ENCODE measurements around the gene UNCX. TPM values are rescaled to one million over a fixed set of nuclear protein-coding genes. Genes with fewer than 3 reads are reported as not detected.
A peak's percentile ranks its signal among the peaks of the same experiment; 100 is the strongest.

UNCX gene
- total and polyA plus RNA-seq, 2 of the 8 experiments (the other 6 are each of a cell fraction or from before 2014, with no cell fraction given) = not detected

GRCh38 chr7:1245524-1246050 lies 12.9 kb downstream of the UNCX start:
- H3K36me3 ChIP-seq (ENCODE audit: control insufficient read depth in 2 of 4, insufficient read depth in 4 of 4, low read length in 3 of 4) = peaks cover 0 to 13% (median 0%) of the 10 kb centered on the region in 4 experiments; a peak in 1 of 8 replicates
- H3K4me1 ChIP-seq (replicated peaks in 1 of 4; ENCODE audit: control insufficient read depth in 3 of 4, insufficient read depth in 4 of 4, low read length in 3 of 4) = peaks cover 4 to 32% (median 23%) of the 10 kb centered on the region in 4 experiments
- no peak for FAIRE-seq

More at GRCh38 chr7:1245524-1246050, 12.9 kb downstream of the UNCX start:
- Histone ChIP-seq H2BK15ac (ENCODE audit: low read length) (peak overlapping the region; percentile 88; the same call in 1 of the 2 replicates), H2BK20ac (ENCODE audit: low read length) (no peak overlapping the region), H2AK5ac (ENCODE audit: low read depth, low read length) (no peak overlapping the region), H3K4ac (replicated peaks; ENCODE audit: insufficient read length, low read depth, low read length) (no peak overlapping the region), H2BK12ac (ENCODE audit: low read depth, low read length) (no peak overlapping the region; the same call in 1 of the 2 replicates), H4K8ac (ENCODE audit: extremely low read depth, insufficient read depth, low read length) (no peak overlapping the region), H3K56ac (replicated peaks; ENCODE audit: insufficient read length, low read depth, low read length) (no peak overlapping the region), H3K27ac (ENCODE audit: low read depth, low read length) (no peak overlapping the region), H4K5ac (ENCODE audit: insufficient read length, low read depth, low read length) (no peak overlapping the region), H3K27me3 (replicated peaks in 1 of 4; ENCODE audit: control insufficient read depth in 3 of 4, extremely low read depth in 1 of 4, insufficient read depth in 3 of 4, low read length in 3 of 4) (peaks cover 92 to 100% (median 97%) of the 10 kb centered on the region in 4 experiments), H2BK5ac (ENCODE audit: low read depth, low read length) (no peak overlapping the region), H3K23me2 (ENCODE audit: low read depth, low read length) (no peaks in the 10 kb centered on the region; the same call in 1 of the 2 replicates), H3K79me2 (ENCODE audit: control insufficient read depth in 1 of 2, insufficient read depth in 2 of 2, low read length in 2 of 2) (no peaks in the 10 kb centered on the region), H4K91ac (replicated peaks; ENCODE audit: insufficient read length, low read length) (no peak overlapping the region), H3K18ac (ENCODE audit: extremely low read depth, low read length) (0 out of 2 replicates have a peak overlapping the region, but pooled peaks have one; percentile 32), H3K9me3 (ENCODE audit: insufficient read depth in 2 of 2, low read depth in 1 of 2, low read length in 1 of 2) (no peaks in the 10 kb centered on the region), H3K14ac (ENCODE audit: insufficient read length) (no peak overlapping the region), H3K4me2 (ENCODE audit: insufficient read depth in 1 of 2, low read depth in 2 of 2, low read length in 2 of 2) (no peak overlapping the region; a peak in 1 of 4 replicates), H2BK120ac (replicated peaks; ENCODE audit: low read depth, low read length) (no peak overlapping the region), H4K20me1 (replicated peaks in 1 of 2; ENCODE audit: control insufficient read depth in 1 of 2, insufficient read depth in 2 of 2, low read length in 2 of 2) (peaks cover 16 to 20% of the 10 kb centered on the region in 2 experiments), H3K79me1 (ENCODE audit: low read depth, low read length) (no peaks in the 10 kb centered on the region), H2AFZ (ENCODE audit: low read length) (no peak overlapping the region), H3K9ac (replicated peaks in 1 of 4; ENCODE audit: extremely low read depth in 1 of 4, low read depth in 3 of 4, low read length in 3 of 4) (no peak overlapping the region), H3K23ac (ENCODE audit: insufficient read length) (no peak overlapping the region), H3K4me3 (ENCODE audit: extremely low read depth in 1 of 4, insufficient read depth in 2 of 4, low read depth in 3 of 4, low read length in 4 of 4) (no peak overlapping the region)
- TF ChIP-seq BRCA1 (IDR thresholded peaks at IDR 0.05; ENCODE audit: low read depth, low read length) (no peak), RNF2 (IDR thresholded peaks at IDR 0.05; ENCODE audit: borderline replicate concordance, low read depth, low read length, missing control alignments, poor library complexity, severe bottlenecking) (peak; percentile 30), RXRA (IDR thresholded peaks at IDR 0.05; ENCODE audit: insufficient read depth, low read depth, low read length) (no peak), TAF1 (IDR thresholded peaks at IDR 0.05; ENCODE audit: low read depth, low read length) (no peak), CTCF (IDR thresholded peaks at IDR 0.05; ENCODE audit: control extremely low read depth in 1 of 3, insufficient read depth in 1 of 3, low read depth in 1 of 3, low read length in 3 of 3) (no peak), KDM5A (IDR thresholded peaks at IDR 0.05; ENCODE audit: low read length) (no peak), SIRT6 (IDR thresholded peaks at IDR 0.05; ENCODE audit: low read length) (no peak), NANOG (IDR thresholded peaks at IDR 0.05; ENCODE audit: insufficient read depth, low read depth, low read length, poor library complexity, severe bottlenecking) (no peak)
- ChIA-PET CTCF (ENCODE audit: partially characterized antibody) (interaction anchor here (0.7 to 2.8 kb wide), 6 partner anchors 10 to 124 kb away, joined by 3 to 17 read pairs (median 4); no protein-coding TSS in a partner anchor), POLR2A (ENCODE audit: partially characterized antibody) (interaction anchor here (1.0 to 11.2 kb wide), 3 partner anchors 11 to 20 kb away, joined by 4 to 76 read pairs (median 12); no protein-coding TSS in a partner anchor)
- DNase-seq (ENCODE audit: low read depth in 1 of 2, low spot score in 2 of 2) = no peak
- WGBS, 2 experiments (ENCODE audit: extremely low coverage in 1 of 2, insufficient coverage in 1 of 2, insufficient read length in 1 of 2, insufficient replicate concordance in 2 of 2, low coverage in 1 of 2, low lambda C conversion rate in 2 of 2, missing lambda C conversion rate in 1 of 2) = 44% methylated on average over 11 of the region's 12 CpGs; no CpG with 5 or more reads in 1 of the 2 experiments
